Omental fat pad (tissue), 4 donors: ENCODE data around the gene DYRK1A. TPM values are rescaled to one million over a fixed set of nuclear protein-coding genes. Genes with fewer than 3 reads are reported as not detected.

Source experiments
- ATAC-seq: fragments of 150-250 bp; one replicate; pipeline ENCODE4 v1.9.1; 2016; ENCODE audit warnings: mild to moderate bottlenecking, moderate library complexity; ENCODE audit not compliant: low FRiP score
- DNase-seq: peaks from one replicate; pipeline ENCODE4 v3.0.0-alpha.2; 2019; ENCODE audit warnings: low spot score
- total RNA-seq, 4 donors: library from RNA; depleted of rRNA; stranded (reverse); fragments of >200 nt; gene quantifications; one replicate each; pipeline ENCODE4 v1.1.0, GENCODE V29; 2016
- TF ChIP-seq, protein P1 (sequence below), 3 donors: fragments of 450-650 bp; IDR thresholded peaks; one replicate each; pipeline ENCODE4 v1.5.1; 2016 to 2017; ENCODE audit warnings: antibody characterized with exemption in 3 of 3, mild to moderate bottlenecking in 3 of 3, moderate library complexity in 2 of 3

The DYRK1A gene
- total RNA-seq, 4 donors from 2014 or later = 50.7 to 82.3 (median 72.3) TPM

DNA sequence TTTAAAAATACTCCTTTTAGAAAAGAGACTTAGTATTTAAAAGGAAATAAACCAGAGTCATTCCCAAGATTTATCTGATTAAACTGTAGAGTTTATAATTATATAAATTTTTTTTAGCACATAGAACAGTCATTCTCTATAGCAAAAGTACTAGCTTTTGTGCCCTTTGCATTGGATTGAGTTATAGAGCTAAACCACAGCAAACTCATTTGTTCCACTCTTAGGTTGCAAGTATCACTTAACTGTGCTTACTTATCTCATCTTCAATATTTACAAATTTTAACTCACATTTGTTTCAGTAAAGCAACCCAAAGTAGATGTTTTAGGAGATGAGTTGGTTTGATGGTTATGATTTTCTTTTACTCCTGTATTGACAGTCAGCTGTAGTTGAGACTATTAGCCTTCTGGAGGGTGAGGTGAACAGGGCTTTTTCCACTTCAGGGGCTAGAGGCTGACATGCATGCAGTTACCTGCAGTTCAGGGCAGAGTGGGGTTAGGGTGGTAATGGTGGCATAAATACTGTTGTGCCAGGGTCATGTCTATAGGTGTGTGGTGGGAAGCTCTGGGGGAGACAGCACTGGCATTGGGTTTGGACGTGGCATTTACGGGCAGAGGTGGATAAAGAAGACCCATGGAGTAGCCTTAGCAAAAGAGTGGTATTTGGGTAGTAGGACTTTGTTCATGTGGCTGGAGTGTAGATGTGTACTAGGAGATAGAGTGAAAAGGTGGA is 42.1 kb downstream of the DYRK1A start:
- no peak for ATAC-seq
- TF ChIP-seq, protein P1, sequence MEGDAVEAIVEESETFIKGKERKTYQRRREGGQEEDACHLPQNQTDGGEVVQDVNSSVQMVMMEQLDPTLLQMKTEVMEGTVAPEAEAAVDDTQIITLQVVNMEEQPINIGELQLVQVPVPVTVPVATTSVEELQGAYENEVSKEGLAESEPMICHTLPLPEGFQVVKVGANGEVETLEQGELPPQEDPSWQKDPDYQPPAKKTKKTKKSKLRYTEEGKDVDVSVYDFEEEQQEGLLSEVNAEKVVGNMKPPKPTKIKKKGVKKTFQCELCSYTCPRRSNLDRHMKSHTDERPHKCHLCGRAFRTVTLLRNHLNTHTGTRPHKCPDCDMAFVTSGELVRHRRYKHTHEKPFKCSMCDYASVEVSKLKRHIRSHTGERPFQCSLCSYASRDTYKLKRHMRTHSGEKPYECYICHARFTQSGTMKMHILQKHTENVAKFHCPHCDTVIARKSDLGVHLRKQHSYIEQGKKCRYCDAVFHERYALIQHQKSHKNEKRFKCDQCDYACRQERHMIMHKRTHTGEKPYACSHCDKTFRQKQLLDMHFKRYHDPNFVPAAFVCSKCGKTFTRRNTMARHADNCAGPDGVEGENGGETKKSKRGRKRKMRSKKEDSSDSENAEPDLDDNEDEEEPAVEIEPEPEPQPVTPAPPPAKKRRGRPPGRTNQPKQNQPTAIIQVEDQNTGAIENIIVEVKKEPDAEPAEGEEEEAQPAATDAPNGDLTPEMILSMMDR (IDR thresholded peaks at IDR 0.05) = no peak
- no peak for DNase-seq

DNA sequence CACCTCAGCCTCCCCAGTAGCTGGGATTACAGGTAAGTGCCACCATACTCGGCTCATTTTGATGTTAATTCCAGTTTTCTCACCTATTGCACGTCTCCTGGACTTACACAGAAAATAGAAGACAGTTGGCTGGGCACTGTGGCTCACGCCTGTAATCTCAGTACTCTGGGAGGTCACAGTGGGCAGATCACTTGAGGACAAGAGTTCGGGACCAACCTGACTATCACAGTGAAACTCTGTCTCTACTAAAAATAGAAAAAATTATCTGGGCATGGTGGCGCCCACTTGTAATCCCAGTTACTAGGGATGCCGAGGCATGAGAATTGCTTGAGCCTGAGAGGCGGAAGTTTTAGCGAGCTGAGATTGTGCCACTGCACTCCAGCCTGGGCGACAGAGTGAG is 44.1 kb downstream of the DYRK1A start:
- ATAC-seq (no peak), DNase-seq (no peak)
- TF ChIP-seq, protein P1 (IDR thresholded peaks at IDR 0.05) = no peak

DNA sequence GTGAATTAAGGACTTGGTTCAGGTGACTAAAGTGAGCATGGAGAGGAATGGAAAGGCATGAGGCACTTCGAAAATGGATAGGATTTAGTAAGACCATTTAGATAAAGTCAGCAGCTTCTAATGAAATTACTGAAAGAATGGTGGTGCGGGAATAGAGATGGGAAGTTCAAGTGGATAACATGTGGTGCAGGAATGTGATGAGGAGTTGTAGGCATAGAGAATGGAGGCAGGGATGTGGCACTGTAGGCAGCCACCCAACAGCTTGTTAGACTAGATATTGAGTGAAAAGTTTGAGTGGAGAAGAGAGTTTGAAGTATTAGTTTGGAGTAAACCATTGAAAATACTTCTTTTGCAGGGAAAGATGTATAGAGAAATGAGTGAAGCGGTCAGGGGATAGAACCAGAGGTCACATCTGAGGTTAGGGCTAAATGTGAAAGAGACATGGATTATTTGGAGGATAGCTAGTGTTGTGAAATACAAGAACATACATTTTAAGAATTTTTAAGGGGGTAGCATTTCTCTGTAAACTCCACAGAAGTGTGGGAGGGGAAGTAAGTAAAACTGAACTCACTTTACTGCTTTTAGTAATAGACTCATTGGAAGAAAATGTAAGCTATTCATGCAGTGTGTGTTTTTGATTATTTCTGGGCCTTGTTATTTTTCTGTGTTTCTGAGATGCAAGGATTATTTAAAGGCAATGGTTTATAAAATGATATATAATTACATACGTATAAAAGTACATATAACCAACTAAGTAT is 46.2 kb downstream of the DYRK1A start:
- TF ChIP-seq, protein P1 (IDR thresholded peaks at IDR 0.05) = no peak
- ATAC-seq (peak; percentile 25), DNase-seq (no peak)

DNA sequence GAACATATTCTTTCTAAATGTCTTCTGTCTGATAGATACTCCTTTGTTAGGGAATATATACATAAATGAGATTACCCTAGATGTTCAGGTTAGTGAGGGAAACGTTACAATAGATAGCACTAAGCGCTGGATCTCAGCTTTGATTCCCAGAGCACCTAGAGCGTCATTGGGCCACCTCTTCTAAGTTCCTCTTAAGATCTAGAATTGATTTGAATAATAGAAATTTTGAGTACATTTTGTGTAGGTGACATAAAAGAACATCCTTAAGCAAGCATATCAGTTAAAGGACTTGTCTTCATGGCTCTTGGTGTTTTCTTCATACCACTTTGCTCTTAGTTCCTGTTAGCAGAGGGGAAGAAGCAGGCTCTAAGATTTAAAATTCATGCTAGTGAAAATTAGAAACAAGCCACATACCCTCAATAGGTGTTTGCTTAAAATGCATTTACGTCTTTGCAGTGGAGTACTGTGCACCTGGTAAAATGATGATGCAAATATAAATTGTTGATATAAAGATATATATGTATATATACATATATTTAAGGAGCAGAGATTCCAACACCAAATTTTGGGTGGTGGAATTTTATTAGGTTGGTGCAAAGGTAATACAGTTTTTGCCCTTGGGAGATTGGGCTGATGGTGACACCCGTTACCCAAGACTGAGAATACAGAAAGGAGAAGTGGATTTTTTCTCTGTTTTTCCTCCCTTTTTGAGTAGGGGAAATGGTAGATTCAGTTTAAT is 47.1 kb downstream of the DYRK1A start:
- ATAC-seq = no peak
- TF ChIP-seq, protein P1 (IDR thresholded peaks at IDR 0.05) = no peak
- DNase-seq = no peak

DNA sequence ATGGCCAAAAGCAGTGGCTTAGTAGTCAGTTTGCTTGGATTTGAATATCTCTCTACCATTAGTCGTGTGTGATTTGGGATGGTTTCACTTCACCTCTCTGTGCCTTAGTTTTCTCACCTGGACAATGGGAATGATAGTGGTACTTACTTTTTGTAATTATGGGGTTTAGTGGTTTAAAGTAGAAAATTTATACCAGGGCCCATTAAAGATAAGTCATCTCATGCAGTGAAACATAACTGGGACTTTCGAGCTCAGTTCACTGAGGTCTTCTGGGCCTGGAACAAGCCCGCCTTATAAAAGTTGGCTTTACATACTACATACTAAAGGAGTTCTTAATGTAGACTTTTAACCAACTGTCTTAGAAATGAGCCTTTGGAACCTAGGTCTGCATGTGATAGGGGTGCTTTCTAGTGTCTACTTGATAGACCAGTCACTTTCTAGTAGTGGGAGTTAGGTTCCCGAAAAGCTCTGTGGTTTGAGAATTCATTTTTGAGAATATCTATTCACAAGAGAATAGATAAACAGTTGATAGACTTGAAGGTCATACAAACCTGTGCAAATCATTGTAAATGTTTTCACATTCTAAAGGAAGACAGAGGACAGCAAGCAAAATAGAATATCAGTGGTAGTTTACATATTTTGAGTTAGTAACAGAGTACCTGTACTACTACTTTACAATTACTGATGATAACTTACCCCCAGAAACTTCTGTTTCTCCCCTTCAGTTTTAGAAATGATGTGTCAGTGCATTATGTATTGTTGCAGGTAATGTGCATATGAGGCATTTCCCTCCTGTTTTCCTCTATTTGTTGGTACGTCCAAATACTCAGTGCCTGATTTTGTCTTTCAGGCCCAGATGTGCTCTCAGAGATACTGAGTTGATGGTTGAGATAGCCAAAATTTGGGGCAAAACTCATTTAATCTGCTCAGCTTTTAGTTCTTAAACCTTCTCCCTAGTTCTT is 48.0 kb downstream of the DYRK1A start:
- DNase-seq = no peak
- no peak for ATAC-seq

DNA sequence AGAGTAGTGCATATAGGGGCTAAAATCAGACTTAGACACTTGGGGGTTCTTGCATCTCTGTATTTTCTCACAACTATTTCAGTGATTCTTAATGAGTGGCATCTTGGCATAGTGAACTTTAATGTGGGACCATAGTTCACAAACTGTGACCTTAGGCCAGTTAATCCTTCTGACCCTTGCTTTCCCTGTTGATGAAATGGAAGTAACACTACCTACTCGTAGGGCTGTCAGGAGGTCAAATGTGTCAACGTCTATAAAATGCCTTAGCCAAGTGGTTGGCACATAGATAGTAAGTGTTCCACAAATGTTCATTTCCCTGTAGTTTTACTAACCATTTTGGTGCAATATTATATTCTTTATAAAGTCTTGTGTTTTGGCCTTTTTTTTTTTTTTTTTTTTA is 49.4 kb downstream of the DYRK1A start:
- TF ChIP-seq, protein P1 (IDR thresholded peaks at IDR 0.05) = no peak
- ATAC-seq (no peak), DNase-seq (no peak)

More for the DNA sequence above, 48.0 kb downstream of the DYRK1A start:
- TF ChIP-seq, protein P1 (IDR thresholded peaks at IDR 0.05) = no peak
